HCT116 (cell line): ENCODE data around the gene HEMGN.

Experiments used
- EZH2 ChIP-seq: fragments of 200-600 bp; sonication (generic); IDR thresholded peaks from 2 replicates; pipeline ENCODE4 v1.6.1; 2017; ENCODE audit warnings: antibody characterized with exemption, mixed run types
- EZH2phosphoT487 ChIP-seq: fragments of 200-600 bp; IDR thresholded peaks from 2 replicates; pipeline ENCODE4 v1.6.1; 2018; ENCODE audit warnings: antibody characterized with exemption, borderline replicate concordance
- JUND ChIP-seq: IDR thresholded peaks from 2 replicates; pipeline ENCODE4 v1.6.1; 2012
- POLR2A ChIP-seq: IDR thresholded peaks from 2 replicates; pipeline ENCODE4 v1.7.0; 2011; ENCODE audit warnings: borderline replicate concordance; ENCODE audit not compliant: insufficient read depth, insufficient read length; ENCODE audit errors: extremely low read depth
- POLR2AphosphoS5 ChIP-seq: IDR thresholded peaks from 2 replicates; pipeline ENCODE4 v1.6.1; 2011; ENCODE audit warnings: mild to moderate bottlenecking, low read depth, low read length, moderate library complexity
- RAD21 ChIP-seq: IDR thresholded peaks from 2 replicates; pipeline ENCODE4 v1.6.1; 2012; ENCODE audit warnings: low read depth, mild to moderate bottlenecking
- YY1 ChIP-seq: IDR thresholded peaks from 2 replicates; pipeline ENCODE4 v1.6.1; 2011; ENCODE audit warnings: low read length, low read depth, moderate library complexity, mild to moderate bottlenecking; ENCODE audit not compliant: insufficient replicate concordance; ENCODE audit errors: extremely low read depth
- ZFX ChIP-seq: fragments of 450-650 bp; IDR thresholded peaks from 2 replicates; pipeline ENCODE4 v1.6.1; 2017
- TF ChIP-seq, protein P1 (sequence below), 3 experiments: fragments of 200-600 bp in 1 of 3; sonication (generic) in 1 of 3; IDR thresholded peaks in 2 of 3; conservative IDR thresholded peaks in 1 of 3; 2 replicates each; pipeline ENCODE4 v1.5.1; 2012 to 2017; ENCODE audit warnings: low read depth in 2 of 3, low read length in 2 of 3, antibody characterized with exemption in 1 of 3, borderline replicate concordance in 1 of 3, control low read depth in 1 of 3, mild to moderate bottlenecking in 1 of 3, mixed read lengths in 1 of 3, mixed run types in 1 of 3, moderate library complexity in 1 of 3; ENCODE audit not compliant: insufficient read depth in 1 of 3
- TF ChIP-seq, protein P2 (sequence below): IDR thresholded peaks from 2 replicates; pipeline ENCODE4 v1.6.1; 2012
- TF ChIP-seq, protein P3 (sequence below): IDR thresholded peaks from 2 replicates; pipeline ENCODE4 v1.6.1; 2012
- TF ChIP-seq, protein P4 (sequence below): IDR thresholded peaks from 2 replicates; pipeline ENCODE4 v1.6.1; 2011; ENCODE audit warnings: mild to moderate bottlenecking, low read length, moderate library complexity; ENCODE audit not compliant: insufficient replicate concordance; ENCODE audit errors: extremely low read depth
- TF ChIP-seq, protein P5 (sequence below): IDR thresholded peaks from 2 replicates; pipeline ENCODE4 v1.6.1; 2012; ENCODE audit warnings: low read depth

DNA sequence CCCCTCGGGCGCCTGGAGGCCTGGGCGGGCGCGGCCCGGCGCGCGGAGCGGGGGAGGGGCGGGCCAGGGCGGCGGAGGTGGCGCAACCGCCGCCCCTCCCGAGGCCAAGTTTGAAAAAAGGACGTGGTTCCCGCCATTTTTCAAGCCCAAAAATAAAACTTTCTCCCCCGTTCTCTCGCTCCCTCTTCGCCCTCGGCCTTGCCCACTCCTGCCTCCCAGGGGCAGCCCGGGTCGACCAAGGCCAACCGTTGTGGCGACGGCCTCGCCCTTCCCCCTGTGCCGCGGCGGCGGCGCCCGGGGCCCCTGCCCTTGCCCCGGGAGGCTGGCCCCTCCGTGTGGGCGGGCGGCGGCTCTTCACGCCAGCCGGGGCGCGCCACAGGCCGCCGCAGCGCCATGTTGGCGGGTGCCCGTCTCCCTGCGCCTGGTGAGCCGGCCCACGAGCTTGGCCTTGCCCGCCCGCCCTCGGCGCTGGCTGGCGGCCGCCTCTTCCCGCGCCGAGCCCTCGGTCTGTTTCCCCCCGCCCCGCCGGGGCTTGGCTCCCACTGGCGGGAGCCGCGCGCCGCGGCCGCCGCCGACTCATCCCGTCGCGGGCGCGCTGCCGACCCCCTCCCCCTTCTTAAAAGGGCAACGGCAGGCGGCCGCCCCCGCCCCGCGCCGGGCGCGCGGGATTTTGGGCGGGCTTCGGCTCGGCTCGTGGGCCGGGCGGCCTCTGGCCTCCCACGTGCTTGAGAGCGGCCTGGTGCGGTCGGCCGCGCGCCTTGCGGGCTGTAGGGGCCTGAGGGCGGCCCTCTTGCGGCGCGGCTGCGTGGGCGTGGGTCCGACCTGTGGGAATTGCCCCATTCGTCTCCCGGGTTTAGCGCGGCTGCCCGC is 46.5 kb upstream of the HEMGN start:
- TF ChIP-seq POLR2A (no peak), EZH2 (no peak), RAD21 (no peak), EZH2phosphoT487 (no peak), ZFX (peak; percentile 82), JUND (no peak), YY1 (no peak), POLR2AphosphoS5 (peak; percentile 59)
- TF ChIP-seq, protein P1, sequence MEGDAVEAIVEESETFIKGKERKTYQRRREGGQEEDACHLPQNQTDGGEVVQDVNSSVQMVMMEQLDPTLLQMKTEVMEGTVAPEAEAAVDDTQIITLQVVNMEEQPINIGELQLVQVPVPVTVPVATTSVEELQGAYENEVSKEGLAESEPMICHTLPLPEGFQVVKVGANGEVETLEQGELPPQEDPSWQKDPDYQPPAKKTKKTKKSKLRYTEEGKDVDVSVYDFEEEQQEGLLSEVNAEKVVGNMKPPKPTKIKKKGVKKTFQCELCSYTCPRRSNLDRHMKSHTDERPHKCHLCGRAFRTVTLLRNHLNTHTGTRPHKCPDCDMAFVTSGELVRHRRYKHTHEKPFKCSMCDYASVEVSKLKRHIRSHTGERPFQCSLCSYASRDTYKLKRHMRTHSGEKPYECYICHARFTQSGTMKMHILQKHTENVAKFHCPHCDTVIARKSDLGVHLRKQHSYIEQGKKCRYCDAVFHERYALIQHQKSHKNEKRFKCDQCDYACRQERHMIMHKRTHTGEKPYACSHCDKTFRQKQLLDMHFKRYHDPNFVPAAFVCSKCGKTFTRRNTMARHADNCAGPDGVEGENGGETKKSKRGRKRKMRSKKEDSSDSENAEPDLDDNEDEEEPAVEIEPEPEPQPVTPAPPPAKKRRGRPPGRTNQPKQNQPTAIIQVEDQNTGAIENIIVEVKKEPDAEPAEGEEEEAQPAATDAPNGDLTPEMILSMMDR (IDR thresholded peaks at IDR 0.05 in 2 of 3, conservative IDR thresholded peaks at IDR 0.05 in 1 of 3; ENCODE audit: borderline replicate concordance in 1 of 3, insufficient read depth in 1 of 3, low read depth in 2 of 3, low read length in 2 of 3) = no peak
- TF ChIP-seq, protein P2, sequence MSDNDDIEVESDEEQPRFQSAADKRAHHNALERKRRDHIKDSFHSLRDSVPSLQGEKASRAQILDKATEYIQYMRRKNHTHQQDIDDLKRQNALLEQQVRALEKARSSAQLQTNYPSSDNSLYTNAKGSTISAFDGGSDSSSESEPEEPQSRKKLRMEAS = peak; percentile 83
- TF ChIP-seq, protein P3, sequence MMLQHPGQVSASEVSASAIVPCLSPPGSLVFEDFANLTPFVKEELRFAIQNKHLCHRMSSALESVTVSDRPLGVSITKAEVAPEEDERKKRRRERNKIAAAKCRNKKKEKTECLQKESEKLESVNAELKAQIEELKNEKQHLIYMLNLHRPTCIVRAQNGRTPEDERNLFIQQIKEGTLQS = no peak
- TF ChIP-seq, protein P4, sequence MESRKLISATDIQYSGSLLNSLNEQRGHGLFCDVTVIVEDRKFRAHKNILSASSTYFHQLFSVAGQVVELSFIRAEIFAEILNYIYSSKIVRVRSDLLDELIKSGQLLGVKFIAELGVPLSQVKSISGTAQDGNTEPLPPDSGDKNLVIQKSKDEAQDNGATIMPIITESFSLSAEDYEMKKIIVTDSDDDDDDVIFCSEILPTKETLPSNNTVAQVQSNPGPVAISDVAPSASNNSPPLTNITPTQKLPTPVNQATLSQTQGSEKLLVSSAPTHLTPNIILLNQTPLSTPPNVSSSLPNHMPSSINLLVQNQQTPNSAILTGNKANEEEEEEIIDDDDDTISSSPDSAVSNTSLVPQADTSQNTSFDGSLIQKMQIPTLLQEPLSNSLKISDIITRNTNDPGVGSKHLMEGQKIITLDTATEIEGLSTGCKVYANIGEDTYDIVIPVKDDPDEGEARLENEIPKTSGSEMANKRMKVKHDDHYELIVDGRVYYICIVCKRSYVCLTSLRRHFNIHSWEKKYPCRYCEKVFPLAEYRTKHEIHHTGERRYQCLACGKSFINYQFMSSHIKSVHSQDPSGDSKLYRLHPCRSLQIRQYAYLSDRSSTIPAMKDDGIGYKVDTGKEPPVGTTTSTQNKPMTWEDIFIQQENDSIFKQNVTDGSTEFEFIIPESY = no peak
- TF ChIP-seq, protein P5, sequence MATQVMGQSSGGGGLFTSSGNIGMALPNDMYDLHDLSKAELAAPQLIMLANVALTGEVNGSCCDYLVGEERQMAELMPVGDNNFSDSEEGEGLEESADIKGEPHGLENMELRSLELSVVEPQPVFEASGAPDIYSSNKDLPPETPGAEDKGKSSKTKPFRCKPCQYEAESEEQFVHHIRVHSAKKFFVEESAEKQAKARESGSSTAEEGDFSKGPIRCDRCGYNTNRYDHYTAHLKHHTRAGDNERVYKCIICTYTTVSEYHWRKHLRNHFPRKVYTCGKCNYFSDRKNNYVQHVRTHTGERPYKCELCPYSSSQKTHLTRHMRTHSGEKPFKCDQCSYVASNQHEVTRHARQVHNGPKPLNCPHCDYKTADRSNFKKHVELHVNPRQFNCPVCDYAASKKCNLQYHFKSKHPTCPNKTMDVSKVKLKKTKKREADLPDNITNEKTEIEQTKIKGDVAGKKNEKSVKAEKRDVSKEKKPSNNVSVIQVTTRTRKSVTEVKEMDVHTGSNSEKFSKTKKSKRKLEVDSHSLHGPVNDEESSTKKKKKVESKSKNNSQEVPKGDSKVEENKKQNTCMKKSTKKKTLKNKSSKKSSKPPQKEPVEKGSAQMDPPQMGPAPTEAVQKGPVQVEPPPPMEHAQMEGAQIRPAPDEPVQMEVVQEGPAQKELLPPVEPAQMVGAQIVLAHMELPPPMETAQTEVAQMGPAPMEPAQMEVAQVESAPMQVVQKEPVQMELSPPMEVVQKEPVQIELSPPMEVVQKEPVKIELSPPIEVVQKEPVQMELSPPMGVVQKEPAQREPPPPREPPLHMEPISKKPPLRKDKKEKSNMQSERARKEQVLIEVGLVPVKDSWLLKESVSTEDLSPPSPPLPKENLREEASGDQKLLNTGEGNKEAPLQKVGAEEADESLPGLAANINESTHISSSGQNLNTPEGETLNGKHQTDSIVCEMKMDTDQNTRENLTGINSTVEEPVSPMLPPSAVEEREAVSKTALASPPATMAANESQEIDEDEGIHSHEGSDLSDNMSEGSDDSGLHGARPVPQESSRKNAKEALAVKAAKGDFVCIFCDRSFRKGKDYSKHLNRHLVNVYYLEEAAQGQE = no peak
